GM21737 (cell line): ENCODE data around the gene RXRA.

Source experiments
- ATAC-seq: cut with Tn5 transposase; IDR thresholded peaks from one replicate; pipeline ENCODE4 v1.9.1; 2021; ENCODE audit warnings: mild to moderate bottlenecking, moderate library complexity; ENCODE audit not compliant: unreplicated experiment

Gene RXRA

DNA sequence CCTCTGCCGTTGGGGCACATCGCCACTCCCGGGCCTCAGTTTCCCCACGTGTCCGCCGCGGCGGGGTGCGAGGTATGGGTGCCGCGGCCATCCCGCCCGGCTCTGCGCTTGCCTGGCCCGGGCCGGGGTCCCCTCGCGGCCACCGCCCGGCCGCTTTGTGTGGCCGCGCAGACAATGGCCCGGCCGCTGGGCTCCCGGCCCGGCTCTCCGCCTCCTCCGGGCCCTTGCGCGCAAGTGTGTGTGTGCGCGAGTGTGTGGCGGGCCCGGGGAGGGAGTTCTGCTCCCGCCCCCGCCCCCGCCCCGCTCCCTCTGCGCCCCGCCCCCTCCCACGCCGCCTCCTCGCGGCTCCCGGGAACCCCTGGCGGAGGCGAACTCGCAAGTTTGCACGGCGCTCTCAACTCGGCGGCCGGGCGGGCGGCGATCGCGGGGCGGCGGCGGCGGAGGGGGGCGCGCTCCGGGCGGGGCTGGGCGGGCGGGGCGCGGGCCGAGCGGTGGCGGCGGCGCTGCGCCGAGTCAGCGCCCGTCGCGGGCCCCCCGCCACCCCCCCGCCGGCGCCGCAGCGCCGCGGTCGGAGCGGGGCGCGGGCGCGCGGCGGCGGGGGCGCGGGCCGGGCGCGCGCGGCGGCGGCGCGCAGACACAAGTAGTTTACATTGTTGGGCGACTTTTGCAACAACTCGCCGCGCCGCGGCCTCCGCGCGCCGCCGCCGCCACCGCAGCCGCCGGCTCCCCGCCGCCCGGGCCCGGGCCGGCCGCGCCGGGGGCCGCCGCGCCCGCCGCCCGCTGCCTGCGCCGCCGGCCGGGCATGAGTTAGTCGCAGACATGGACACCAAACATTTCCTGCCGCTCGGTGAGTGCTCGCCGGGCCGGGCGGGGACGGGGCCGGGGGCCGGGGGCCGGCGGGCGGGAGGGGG is at the start of gene RXRA:
RXRA (plus strand) TSS at position 643 of the 911 bp plus-strand sequence; CDS start at position 820, 177 bp downstream.
- ATAC-seq: no peak

GRCh38 chr9:134278286-134278685 is 48.0 kb upstream of the RXRA start:
- no peak for ATAC-seq

DNA sequence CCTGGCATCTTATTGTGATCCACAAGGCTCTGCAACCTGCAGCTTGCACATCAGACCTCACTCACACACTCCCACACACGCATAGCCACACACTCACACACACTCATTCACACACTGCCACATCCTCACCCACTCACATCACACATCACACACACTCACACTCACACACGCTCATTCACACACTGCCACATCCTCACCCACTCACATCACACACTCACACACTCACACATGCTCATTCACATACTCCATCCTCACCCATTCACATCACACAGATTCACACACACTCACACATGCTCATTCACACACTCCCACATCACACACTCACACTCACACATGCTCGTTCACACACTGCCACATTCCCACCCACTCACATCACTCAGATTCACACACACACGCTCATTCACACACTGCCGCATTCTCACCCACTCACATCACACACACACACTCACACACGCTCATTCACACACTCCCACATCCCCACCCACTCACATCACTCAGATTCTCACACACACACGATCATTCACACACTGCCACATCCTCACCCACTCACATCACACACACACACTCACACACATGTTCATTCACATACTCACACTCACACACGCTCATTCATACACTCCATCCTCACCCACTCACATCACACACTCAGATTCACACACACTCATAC is 47.1 kb upstream of the RXRA start:
- ATAC-seq: no peak

GRCh38 chr9:134282138-134282650 is 44.1 kb upstream of the RXRA start:
- no peak for ATAC-seq

GRCh38 chr9:134283111-134283515 is 43.1 kb upstream of the RXRA start:
- ATAC-seq: no peak

DNA sequence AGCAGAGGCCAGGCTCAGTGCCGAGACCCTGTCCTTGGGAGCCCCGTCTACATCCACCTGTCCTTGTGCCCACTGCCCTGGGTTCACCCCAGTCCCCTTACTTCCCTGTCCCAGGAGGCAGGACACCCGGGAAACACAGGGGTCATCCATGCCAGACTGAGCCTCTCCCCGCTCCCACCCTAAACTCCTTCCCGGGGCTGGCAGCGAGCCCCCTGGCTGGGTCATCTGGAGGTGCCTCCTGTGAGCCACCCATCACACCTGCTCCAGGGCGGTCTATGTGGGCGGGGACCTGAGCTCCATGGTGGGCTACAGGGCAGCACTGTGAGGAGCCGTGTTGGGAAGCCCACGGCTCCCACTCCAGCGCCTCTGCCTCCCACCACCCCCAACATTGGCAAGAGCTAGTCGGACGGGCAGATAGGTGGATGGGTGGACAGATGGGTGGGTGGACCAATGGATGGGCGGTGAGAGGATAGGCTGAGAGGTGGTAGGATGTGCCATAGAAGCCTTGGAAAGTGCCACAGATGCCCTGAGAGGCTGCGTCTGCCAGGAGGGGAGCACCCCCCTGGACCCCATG is 42.5 kb upstream of the RXRA start:
- no peak for ATAC-seq

GRCh38 chr9:134284273-134284672 is 42.0 kb upstream of the RXRA start:
- no peak for ATAC-seq

DNA sequence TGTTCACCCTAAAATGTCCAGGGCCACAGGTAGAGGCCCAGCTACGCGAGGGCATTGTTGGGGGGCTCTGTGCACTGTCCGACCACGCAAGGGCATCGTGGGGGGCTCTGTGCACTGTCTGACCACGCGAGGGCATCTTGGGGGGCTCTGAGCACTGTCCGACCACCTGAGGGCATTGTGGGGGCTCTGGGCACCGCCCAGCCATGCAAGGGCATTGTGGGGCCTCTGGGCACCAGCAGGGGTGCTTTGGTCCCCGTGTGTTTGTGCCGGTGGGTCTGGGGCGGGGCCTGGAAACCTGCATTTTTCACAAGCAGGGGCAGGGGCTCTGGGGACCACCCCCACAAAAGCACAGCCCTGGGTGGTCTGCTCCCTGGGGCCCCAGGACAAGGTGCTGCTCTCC is 41.5 kb upstream of the RXRA start:
- ATAC-seq: no peak

DNA sequence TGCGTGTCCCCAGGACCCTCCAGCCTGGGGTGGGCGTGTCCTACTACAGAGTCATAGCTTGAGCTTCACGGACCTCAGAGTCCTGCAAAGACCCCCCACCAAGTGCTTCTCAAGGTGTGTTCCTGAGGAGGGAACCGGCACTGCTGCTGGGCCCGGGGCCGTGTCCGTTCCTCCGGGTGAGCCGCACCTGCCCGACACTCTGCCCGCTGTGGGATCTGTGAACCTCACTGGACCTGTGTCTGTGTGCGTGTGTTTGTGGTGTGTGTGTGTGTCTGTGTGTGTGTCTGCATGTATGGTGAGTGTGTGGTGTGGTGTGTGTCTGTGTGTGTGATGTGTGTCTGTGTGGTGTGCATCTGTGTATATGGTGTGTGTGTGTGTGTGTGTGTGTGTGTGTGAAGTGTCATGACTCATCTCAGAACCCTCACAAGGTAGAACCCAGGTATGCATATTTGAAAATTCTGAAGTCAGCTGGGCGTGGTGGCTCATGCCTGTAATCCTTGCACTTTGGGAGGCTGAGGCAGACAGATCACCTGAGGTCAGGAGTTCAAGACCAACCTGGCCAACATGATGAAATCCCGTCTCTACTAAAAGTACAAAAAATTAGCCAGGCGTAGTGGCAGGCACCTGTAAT is 40.9 kb upstream of the RXRA start:
- no peak for ATAC-seq

DNA sequence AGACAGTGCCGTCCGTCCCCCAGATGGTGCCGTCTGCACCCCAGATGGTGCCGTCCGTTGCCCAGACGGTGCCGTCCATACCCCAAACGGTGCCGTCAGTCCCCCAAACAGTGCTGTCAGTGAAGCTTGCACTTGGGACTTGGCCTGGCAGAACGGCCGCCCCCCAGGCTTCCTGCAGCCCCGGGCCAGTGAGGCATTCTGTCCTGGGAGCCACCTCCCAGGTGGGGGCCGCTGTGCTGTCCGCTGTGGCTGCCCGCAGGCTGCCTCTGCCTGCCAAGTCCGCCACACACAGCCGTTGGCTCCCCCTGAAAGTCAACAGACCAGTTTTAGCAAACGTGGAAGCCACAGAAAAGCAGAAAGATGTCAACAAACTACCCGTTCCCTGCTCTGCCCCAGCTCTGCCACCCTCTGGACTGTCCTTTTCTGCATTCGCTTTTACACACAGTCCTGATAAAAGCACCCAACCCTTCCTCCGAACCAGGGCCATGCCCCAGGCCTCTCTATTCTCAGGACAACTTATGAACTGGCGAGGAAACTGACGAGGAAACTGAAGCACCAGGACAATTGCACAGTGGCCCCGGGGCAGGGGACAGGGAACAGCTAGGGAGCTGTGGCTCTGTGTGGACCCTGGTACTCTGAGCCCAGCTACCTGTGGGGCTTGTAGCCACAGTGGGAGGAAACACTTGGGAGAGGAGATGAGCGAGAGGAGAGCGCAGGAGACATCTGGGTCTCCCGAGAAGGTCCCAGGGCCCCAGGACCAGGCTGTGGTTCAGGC is 39.6 kb upstream of the RXRA start:
- ATAC-seq: no peak

DNA sequence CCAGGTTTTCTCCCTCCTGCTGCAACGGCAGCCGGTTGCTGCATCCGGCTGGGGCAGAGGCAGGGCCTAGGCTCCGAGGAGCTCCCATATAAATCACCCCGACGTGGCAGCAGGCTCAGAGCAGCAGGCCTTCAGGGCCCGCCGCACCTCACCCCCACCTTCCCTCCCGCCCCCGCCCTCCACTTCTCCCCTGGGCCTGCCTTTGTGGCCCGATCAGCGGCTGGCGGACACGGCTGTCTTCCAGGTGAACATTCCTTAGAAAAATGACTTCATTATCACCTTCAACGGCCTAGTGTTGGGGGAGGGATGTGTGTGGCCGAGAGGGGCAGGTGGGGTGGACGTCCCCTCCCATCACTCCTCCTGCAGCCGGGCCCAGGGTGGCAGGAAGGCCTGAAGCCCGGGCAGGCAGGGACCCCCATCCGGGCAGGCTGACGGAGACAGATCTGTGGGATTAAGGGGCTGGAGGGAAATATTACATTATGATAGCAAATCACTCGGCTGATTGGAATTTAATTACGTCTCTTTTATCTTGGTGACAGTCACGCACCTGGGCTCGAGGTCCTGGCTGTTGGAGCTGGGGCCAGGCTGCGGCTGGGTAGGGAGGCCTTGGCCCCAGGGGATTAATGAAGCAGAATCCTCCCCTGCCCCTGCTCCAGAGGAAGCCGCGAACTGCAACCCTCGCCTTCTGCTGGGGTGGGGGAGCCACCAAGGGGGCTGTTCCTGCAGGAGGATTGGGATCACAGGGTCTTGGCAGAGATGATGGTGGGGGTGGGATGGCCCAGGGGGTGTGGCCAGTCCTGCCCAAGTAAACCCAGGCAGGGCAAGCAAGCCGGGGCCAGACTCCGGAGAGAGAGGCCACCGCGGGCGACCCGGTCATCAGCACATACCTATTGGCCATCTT is 38.4 kb upstream of the RXRA start:
- ATAC-seq: no peak

GRCh38 chr9:134288746-134289145 is 37.5 kb upstream of the RXRA start:
- ATAC-seq: no peak

DNA sequence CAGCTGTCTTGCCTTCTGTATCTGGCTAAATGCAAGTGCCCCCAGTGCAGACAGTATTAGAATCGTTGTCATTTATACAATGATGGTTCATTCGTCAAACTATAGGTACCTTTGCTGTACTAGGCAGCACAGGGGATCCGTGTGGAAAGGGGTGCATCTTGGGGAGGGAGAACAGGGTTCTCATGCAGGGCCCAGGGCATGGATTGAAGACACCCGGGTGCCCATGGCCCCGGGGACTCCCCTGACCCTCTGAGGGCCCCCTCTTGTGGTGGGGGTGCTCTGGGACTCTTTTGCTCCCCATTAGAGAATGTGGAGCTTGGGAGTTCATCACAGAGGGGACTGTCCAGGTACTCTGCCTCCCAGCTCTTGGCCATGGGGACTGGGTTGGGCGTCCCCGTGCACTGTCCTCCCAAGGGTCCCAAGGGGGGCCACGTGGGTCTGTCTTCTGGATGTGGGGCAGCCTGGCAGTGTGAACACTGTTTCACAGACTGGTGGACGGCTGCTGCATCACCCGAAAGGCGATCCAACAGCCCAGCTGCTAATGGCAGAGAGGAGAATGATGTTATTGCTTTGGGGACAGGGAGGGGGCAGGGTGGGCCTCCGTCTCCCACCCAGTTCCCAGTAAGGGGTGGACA is 36.9 kb upstream of the RXRA start:
- no peak for ATAC-seq

GRCh38 chr9:134290603-134291451 is 35.4 kb upstream of the RXRA start:
- ATAC-seq: no peak

DNA sequence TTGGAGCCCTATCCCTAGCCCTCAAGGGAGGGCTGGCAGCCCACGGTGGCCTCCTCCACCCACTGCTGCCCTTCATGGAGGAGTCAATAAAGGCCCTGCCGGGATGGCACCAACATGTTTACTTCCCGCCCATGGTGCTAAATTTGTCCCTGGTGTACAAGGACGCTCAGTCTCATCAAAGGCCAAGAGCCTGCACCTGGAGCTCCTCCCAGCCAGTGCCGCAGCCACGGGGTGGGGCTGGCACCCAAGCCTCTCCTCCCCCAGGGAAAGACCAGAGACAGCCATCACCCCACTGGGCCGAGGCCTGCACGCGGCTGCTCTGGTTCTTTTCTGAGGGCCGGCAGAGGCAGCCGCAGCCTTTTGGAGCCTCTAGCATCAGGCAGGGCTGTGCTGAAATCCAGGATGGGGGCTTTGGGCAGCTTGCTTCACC is 34.8 kb upstream of the RXRA start:
- no peak for ATAC-seq

DNA sequence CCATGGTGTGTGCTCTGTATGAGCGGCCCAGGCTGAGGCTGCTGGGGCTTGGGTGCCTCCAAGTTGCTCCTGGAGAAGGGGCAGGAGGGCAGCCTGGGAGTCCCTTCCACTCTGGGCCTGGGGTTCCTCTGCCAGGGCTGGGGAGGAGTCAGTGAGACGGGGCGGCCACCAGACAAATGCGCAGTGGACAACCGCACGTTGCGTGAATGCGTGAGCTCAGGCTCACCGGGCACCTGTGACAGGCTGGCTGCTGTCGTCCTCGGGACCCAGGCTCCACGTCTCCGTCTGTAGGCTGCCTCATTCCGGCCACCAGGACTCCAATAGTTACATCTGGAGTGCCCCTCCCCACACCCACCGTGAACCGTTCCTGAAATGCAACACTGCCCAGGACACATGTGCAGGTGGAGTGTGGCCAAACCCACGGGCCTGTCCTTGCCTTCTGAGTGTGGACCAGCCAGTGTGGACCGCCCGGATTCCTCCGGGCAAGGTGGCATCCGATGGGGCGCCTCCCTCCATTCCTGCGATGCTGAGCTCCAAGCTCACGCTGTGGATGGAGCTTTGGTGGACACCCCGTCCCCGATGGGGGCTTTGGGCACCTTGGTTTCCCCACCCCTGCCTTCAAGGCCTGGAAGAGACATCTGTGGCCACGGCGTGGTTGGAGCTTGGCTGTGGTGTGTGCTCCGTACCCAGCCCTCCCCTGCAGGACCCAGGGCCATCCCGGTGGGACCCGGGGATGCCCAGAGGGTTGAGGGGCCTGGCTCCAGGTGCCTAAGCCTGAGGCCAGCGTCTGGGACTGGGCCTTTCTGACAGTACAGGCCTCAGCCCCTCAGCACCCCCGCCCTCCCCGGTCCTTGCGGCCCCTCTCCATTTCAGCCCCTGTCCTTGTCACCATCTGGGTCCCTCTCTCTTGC is 34.0 kb upstream of the RXRA start:
- no peak for ATAC-seq

DNA sequence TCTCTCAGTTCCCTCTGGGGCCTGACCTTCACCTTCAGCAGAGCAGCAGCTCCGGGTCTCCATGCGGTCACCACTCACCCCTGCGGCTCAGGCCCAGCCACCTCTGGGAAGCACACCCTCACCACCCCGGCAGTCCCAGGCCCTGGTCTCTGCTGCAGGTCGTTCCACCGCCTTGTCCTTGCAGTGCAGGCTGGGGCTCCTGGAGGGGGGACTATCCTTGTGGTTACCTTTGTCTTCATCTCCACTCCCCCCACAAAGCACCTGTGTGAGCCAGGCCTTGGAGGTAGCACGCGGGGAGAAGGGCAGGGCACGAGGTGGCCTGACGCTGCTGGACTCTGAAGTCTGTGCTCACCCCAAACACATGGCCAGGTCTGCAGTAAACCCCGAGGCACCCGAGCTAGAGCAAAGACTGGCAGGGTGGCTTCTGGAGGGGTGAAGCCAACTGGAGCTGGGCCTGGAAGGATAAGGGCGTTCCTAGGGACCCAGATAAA is 33.2 kb upstream of the RXRA start:
- no peak for ATAC-seq
